SK-N-MC (cell line): ENCODE results near the gene MSANTD3.

Source experiments
- EZH2 ChIP-seq: fragments of 200-600 bp; sonication (generic); IDR thresholded peaks from one replicate; pipeline ENCODE4 v1.6.1; 2017; ENCODE audit warnings: antibody characterized with exemption
- FOXP2 ChIP-seq: optimal IDR thresholded peaks from 2 replicates; pipeline ENCODE3; 2011; ENCODE audit warnings: mild to moderate bottlenecking, moderate library complexity; ENCODE audit not compliant: insufficient read depth; ENCODE audit errors: extremely low read length, control extremely low read depth
- POLR2AphosphoS5 ChIP-seq: IDR thresholded peaks from 2 replicates; pipeline ENCODE4 v1.6.1; 2012; ENCODE audit warnings: mild to moderate bottlenecking, low read depth, low read length, borderline replicate concordance

DNA sequence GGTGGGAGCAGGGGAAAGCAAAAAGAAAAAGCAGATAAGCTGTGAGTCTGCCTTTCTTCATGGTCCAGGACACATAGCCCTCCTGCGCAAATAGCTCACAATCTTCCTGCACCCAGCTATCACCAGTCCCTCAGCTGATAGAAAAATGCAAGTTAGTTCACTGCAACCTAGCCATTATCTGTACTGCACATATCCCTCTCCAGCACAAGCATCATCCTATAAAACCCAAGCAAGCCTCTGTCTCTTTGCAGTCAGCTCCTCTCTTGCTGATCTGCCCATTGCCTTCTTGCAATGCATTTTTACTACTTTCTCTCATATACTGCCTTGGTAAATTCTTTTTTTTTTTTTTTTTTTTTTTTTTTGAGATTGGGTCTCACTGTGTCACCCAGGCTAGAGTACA lies 20.0 kb upstream of the MSANTD3 start:
- no peak for TF ChIP-seq POLR2AphosphoS5
- no peak for TF ChIP-seq EZH2
- TF ChIP-seq FOXP2, result no peak
